Natural killer cell (primary cell): ENCODE measurements around the gene HNRNPF. TPM values are rescaled to one million over a fixed set of nuclear protein-coding genes. Genes with fewer than 3 reads are reported as not detected.

Experiments used
- ATAC-seq, 3 donors: fragments of 150-1000 bp in 2 of 3; fragments of 200-7000 bp in 1 of 3; cut with Tn5 transposase; 1 replicate in 1 of 3; 2 replicates in 2 of 3; pipeline ENCODE4 v1.10.0; 2021; ENCODE audit warnings: mild to moderate bottlenecking in 2 of 3, moderate library complexity in 2 of 3
- DNase-seq, 2 donors: peaks; one replicate each; pipeline versions ENCODE4 v3.0.0 to v3.0.0-alpha.2; 2013 to 2021; ENCODE audit warnings: mixed read lengths in 1 of 2
- H3K27ac ChIP-seq: one replicate; pipeline ENCODE4 v1.5.1; 2013; ENCODE audit warnings: mild to moderate bottlenecking, low read length
- H3K27me3 ChIP-seq: one replicate; pipeline ENCODE4 v1.6.1; 2013; ENCODE audit warnings: low read length; ENCODE audit not compliant: control insufficient read depth, insufficient read depth
- H3K36me3 ChIP-seq: one replicate; pipeline ENCODE4 v1.6.1; 2013; ENCODE audit warnings: low read length; ENCODE audit not compliant: control insufficient read depth, insufficient read depth
- H3K4me1 ChIP-seq: one replicate; pipeline ENCODE4 v1.6.1; 2013; ENCODE audit warnings: low read length; ENCODE audit not compliant: control insufficient read depth, insufficient read depth
- H3K4me3 ChIP-seq: one replicate; pipeline ENCODE4 v1.5.1; 2013; ENCODE audit warnings: low read length
- H3K9me3 ChIP-seq: one replicate; pipeline ENCODE4 v1.6.1; 2013; ENCODE audit warnings: low read length; ENCODE audit not compliant: control insufficient read depth, insufficient read depth
- H3K27ac Mint-ChIP-seq, 2 donors: one replicate each; pipeline ENCODE4 v1.8.0; 2022; ENCODE audit warnings: mild to moderate bottlenecking in 2 of 2, mixed read lengths in 2 of 2, moderate library complexity in 1 of 2
- H3K27me3 Mint-ChIP-seq, 2 donors: one replicate each; pipeline ENCODE4 v1.8.0; 2022; ENCODE audit warnings: low read depth in 2 of 2, mixed read lengths in 2 of 2
- H3K36me3 Mint-ChIP-seq: one replicate; pipeline ENCODE4 v1.8.0; 2022; ENCODE audit warnings: mixed read lengths
- H3K4me1 Mint-ChIP-seq, 2 donors: one replicate each; pipeline ENCODE4 v1.8.0; 2022; ENCODE audit warnings: mixed read lengths in 2 of 2
- H3K4me3 Mint-ChIP-seq: one replicate; pipeline ENCODE4 v1.8.0; 2022; ENCODE audit warnings: mild to moderate bottlenecking, moderate library complexity, mixed read lengths
- H3K9me3 Mint-ChIP-seq, 2 donors: one replicate each; pipeline ENCODE4 v1.8.0; 2022; ENCODE audit warnings: mixed read lengths in 2 of 2
- CTCF ChIP-seq: fragments of 200-600 bp; IDR thresholded peaks from one replicate; pipeline ENCODE4 v1.8.0; 2022; ENCODE audit warnings: antibody characterized with exemption
- WGBS: methylation state at CpG from one replicate; pipeline ENCODE4 v1.1.7; 2013; ENCODE audit warnings: missing lambda C conversion rate; ENCODE audit not compliant: insufficient coverage; 5-methylcytosine and 5-hydroxymethylcytosine counted together
- intact Hi-C: fragments of 100-400 bp; cut with micrococcal nuclease; formaldehyde crosslinking; loops from one replicate; pipeline ENCODE4 v1.14.2; 2022
- total RNA-seq, 4 donors: library from RNA; stranded (reverse); fragments of 120-200 nt in 1 of 4; gene quantifications; one replicate each; pipeline versions ENCODE4 v1.2.3 to v1.2.4, GENCODE V29; 2013 to 2022

HNRNPF gene
- total RNA-seq, 3 donors from 2014 or later (not counting 1 experiment from before 2014, with no cell fraction given) = 122 to 160 (median 125) TPM

DNA sequence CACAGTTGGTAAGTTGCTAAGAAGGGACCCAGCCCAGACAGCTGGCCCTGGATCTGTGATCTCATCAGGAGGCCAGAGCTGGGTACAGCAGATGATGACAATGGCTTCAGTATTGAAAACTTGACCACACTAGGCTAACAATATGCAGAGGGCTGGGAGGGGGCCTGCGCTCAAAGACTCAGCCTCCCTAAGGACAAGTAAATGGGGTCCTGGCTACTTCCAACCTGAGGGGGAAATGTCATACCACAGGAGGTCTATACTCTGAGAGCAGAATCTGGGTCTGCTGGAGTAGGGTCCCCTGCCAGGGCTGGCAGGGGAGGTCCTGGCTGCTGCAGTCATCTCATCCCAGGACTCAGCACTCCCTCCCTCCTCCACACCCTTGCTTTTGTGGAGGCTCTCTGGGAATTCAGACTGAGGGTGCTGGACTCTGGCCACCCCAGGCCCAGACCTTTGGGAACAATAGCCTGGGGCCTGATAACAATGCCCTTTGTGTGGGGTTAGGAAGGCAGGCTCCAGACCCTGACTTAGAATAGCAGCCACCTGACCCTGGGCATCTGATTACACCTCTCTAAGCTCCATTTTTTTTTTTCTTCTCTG, 36.1 kb downstream of the HNRNPF start:
- TF ChIP-seq CTCF = no peak
- Histone ChIP-seq H3K4me1 (peaks cover 8% of the 10 kb centered on the region), H3K27me3 (no peaks in the 10 kb centered on the region), H3K27ac (no peak overlapping the region), H3K4me3 (no peak overlapping the region), H3K36me3 (no peaks in the 10 kb centered on the region), H3K9me3 (no peaks in the 10 kb centered on the region)
- Mint-ChIP-seq H3K4me1 (peaks cover 0 to 15% of the 10 kb centered on the region in 2 donors), H3K27me3 (no peaks in the 10 kb centered on the region), H3K27ac (no peak overlapping the region), H3K9me3 (no peaks in the 10 kb centered on the region), H3K4me3 (no peak overlapping the region), H3K36me3 (no peaks in the 10 kb centered on the region)
- intact Hi-C loops = no loop called here
- 100% methylated on average over 1 of the region's 1 CpG for WGBS
- ATAC-seq (no peak), DNase-seq (no peak)

DNA sequence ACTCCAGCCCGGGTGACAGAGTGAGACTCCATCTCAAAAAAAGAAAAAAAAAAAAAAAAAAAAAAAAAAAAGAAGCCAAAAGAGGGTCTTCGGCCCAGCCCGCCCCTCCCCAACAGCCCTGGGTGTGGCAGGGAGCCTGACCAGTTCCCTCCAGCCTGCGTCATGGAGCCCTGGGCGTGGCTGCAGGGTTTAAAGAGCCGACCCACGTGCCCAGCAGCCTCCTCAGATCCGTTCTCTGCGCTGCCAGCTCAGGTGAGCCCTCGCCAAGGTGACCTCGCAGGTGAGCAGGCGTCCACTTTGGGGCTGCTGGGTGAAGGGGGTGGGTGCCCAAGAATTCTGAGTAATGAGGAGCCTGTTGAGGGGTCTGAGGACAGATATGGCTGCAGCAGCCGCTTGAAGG, 37.6 kb downstream of the HNRNPF start, which contains the start of gene FXYD4:
FXYD4 (plus strand) TSS at position 219 of the 400 bp plus-strand sequence. CDS start 2,111 bp downstream, outside the sequence.
- intact Hi-C loops = no loop called here
- no peaks in the 10 kb centered on the region for H3K9me3 Mint-ChIP-seq
- H3K9me3 ChIP-seq = no peaks in the 10 kb centered on the region
- no peak for TF ChIP-seq CTCF
- no peak within 1 kb of the TSS for H3K27ac Mint-ChIP-seq
- H3K36me3 Mint-ChIP-seq = no peaks in the 10 kb centered on the region
- 89% methylated on average over 13 of the region's 13 CpGs for WGBS
- H3K4me1 ChIP-seq = peaks cover 8% of the 10 kb centered on the region
- H3K27me3 ChIP-seq = no peaks in the 10 kb centered on the region
- H3K4me3 Mint-ChIP-seq = no peak within 1 kb of the TSS
- H3K27ac ChIP-seq = no peak within 1 kb of the TSS
- peaks cover 0 to 15% of the 10 kb centered on the region in 2 donors for H3K4me1 Mint-ChIP-seq
- no peak within 1 kb of the TSS for H3K4me3 ChIP-seq
- no peaks in the 10 kb centered on the region for H3K36me3 ChIP-seq
- DNase-seq (no peak), ATAC-seq (no peak)
- no peaks in the 10 kb centered on the region for H3K27me3 Mint-ChIP-seq

DNA sequence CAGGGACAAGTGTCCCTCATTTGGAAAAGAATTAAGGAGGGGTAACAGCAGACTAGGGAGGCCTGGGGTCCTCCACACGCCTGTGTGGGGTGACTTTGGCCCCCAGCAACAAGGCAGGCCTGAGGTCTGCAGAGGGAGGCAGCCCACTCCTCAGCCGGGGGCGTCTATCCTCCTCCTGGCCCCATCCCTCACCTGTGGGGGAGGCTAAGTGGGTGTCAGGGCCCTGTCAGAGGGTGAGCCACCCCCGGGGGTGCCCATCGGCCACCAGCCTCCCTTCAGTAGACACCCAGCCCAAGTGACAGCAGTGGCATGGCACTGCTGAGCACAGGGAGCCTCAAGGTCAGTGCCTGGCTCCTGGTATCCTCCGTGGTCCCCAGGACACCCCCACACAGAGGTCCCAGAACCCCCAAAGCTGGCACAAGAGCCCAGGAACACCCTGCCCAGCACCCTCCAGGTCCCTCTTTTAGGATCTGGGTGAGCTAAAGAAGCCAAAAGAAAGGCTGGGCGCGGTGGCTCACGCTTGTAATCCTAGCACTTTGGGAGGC, 38.2 kb downstream of the HNRNPF start:
- no peak overlapping the region for H3K4me3 ChIP-seq
- no peaks in the 10 kb centered on the region for H3K36me3 ChIP-seq
- Mint-ChIP-seq H3K9me3 (no peaks in the 10 kb centered on the region), H3K36me3 (no peaks in the 10 kb centered on the region), H3K4me3 (no peak overlapping the region), H3K27ac (no peak overlapping the region), H3K4me1 (peaks cover 0 to 15% of the 10 kb centered on the region in 2 donors), H3K27me3 (no peaks in the 10 kb centered on the region)
- ATAC-seq (no peak), DNase-seq (no peak)
- intact Hi-C loops = no loop called here
- WGBS = 94% methylated on average over 7 of the region's 9 CpGs
- H3K4me1 ChIP-seq = peaks cover 8% of the 10 kb centered on the region
- H3K27me3 ChIP-seq = no peaks in the 10 kb centered on the region
- no peak overlapping the region for H3K27ac ChIP-seq
- no peak for TF ChIP-seq CTCF
- no peaks in the 10 kb centered on the region for H3K9me3 ChIP-seq

GRCh38 chr10:43369921-43370320, 39.1 kb downstream of the HNRNPF start:
- H3K4me3 Mint-ChIP-seq = no peak overlapping the region
- DNase-seq = no peak
- no peaks in the 10 kb centered on the region for H3K27me3 Mint-ChIP-seq
- WGBS = 96% methylated on average over 4 of the region's 4 CpGs
- Histone ChIP-seq H3K27me3 (no peaks in the 10 kb centered on the region), H3K36me3 (no peaks in the 10 kb centered on the region), H3K27ac (no peak overlapping the region), H3K4me1 (peaks cover 8% of the 10 kb centered on the region), H3K9me3 (no peaks in the 10 kb centered on the region), H3K4me3 (no peak overlapping the region)
- H3K27ac Mint-ChIP-seq = no peak overlapping the region
- TF ChIP-seq CTCF = no peak
- no peaks in the 10 kb centered on the region for H3K36me3 Mint-ChIP-seq
- no peaks in the 10 kb centered on the region for H3K9me3 Mint-ChIP-seq
- no peak for ATAC-seq
- intact Hi-C loops = no loop called here
- peaks cover 0 to 15% of the 10 kb centered on the region in 2 donors for H3K4me1 Mint-ChIP-seq
